Measurements from ENCODE around the gene TIE1. TPM values are rescaled to one million over a fixed set of nuclear protein-coding genes. Genes with fewer than 3 reads are reported as not detected.

The TIE1 gene
- total RNA-seq, 1 donor from 2014 or later, result 6.5 TPM

- no peaks in the 10 kb centered on the region for H3K36me3 ChIP-seq (ENCODE audit: control insufficient read depth, insufficient read depth, low read length)
- no peak overlapping the region for H3K4me3 ChIP-seq (ENCODE audit: low read depth, low read length)
- no peak for DNase-seq (ENCODE audit: low read depth)
- peaks cover 5% of the 10 kb centered on the region for H3K27me3 ChIP-seq (ENCODE audit: control insufficient read depth, insufficient read depth, low read length)
- TF ChIP-seq, protein P1, sequence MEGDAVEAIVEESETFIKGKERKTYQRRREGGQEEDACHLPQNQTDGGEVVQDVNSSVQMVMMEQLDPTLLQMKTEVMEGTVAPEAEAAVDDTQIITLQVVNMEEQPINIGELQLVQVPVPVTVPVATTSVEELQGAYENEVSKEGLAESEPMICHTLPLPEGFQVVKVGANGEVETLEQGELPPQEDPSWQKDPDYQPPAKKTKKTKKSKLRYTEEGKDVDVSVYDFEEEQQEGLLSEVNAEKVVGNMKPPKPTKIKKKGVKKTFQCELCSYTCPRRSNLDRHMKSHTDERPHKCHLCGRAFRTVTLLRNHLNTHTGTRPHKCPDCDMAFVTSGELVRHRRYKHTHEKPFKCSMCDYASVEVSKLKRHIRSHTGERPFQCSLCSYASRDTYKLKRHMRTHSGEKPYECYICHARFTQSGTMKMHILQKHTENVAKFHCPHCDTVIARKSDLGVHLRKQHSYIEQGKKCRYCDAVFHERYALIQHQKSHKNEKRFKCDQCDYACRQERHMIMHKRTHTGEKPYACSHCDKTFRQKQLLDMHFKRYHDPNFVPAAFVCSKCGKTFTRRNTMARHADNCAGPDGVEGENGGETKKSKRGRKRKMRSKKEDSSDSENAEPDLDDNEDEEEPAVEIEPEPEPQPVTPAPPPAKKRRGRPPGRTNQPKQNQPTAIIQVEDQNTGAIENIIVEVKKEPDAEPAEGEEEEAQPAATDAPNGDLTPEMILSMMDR (IDR thresholded peaks at IDR 0.05; ENCODE audit: insufficient read depth, low read length, poor library complexity, severe bottlenecking), result no peak
These were observed 45.2 kb upstream of the TIE1 start for GRCh38 chr1:43255438-43256210.

GRCh38 chr1:43256675-43257570 is 43.9 kb upstream of the TIE1 start:
- TF ChIP-seq, protein P1 (IDR thresholded peaks at IDR 0.05; ENCODE audit: insufficient read depth, low read length, poor library complexity, severe bottlenecking), result no peak
- DNase-seq (ENCODE audit: low read depth), result no peak
- no peaks in the 10 kb centered on the region for H3K36me3 ChIP-seq (ENCODE audit: control insufficient read depth, insufficient read depth, low read length)
- no peak overlapping the region for H3K4me3 ChIP-seq (ENCODE audit: low read depth, low read length)
- peaks cover 5% of the 10 kb centered on the region for H3K27me3 ChIP-seq (ENCODE audit: control insufficient read depth, insufficient read depth, low read length)

GRCh38 chr1:43258370-43258769 is 42.4 kb upstream of the TIE1 start:
- H3K27me3 ChIP-seq (ENCODE audit: control insufficient read depth, insufficient read depth, low read length), result peaks cover 2% of the 10 kb centered on the region
- TF ChIP-seq, protein P1 (IDR thresholded peaks at IDR 0.05; ENCODE audit: insufficient read depth, low read length, poor library complexity, severe bottlenecking), result no peak
- H3K4me3 ChIP-seq (ENCODE audit: low read depth, low read length), result no peak overlapping the region
- no peak for DNase-seq (ENCODE audit: low read depth)
- no peaks in the 10 kb centered on the region for H3K36me3 ChIP-seq (ENCODE audit: control insufficient read depth, insufficient read depth, low read length)

GRCh38 chr1:43265431-43265830 is 35.4 kb upstream of the TIE1 start:
- TF ChIP-seq, protein P1 (IDR thresholded peaks at IDR 0.05; ENCODE audit: insufficient read depth, low read length, poor library complexity, severe bottlenecking), result no peak
- H3K27me3 ChIP-seq (ENCODE audit: control insufficient read depth, insufficient read depth, low read length), result peaks cover 8% of the 10 kb centered on the region
- no peaks in the 10 kb centered on the region for H3K36me3 ChIP-seq (ENCODE audit: control insufficient read depth, insufficient read depth, low read length)
- no peak overlapping the region for H3K4me3 ChIP-seq (ENCODE audit: low read depth, low read length)
- DNase-seq (ENCODE audit: low read depth), result no peak

DNA sequence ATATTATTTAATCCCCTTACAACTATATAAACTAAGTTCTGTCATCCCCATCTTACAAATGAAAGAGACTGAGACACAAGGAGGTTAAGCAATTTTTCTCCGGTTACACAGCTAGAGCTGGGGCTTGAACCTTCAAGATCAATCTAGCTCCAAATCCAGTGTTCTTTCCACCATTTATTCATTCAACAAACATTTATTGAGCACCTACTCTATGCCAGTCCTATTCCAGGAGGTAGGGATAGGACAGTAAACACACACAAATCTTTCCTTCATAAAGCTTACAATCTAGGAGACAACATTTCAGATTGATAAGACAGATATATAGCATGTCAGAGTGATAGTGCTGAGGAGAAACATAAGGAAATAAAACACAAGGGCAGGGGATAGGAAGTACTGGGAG is 33.9 kb upstream of the TIE1 start:
- Histone ChIP-seq H3K27me3 (ENCODE audit: control insufficient read depth, insufficient read depth, low read length) (peaks cover 14% of the 10 kb centered on the region), H3K4me3 (ENCODE audit: low read depth, low read length) (no peak overlapping the region), H3K36me3 (ENCODE audit: control insufficient read depth, insufficient read depth, low read length) (no peaks in the 10 kb centered on the region)
- no peak for DNase-seq (ENCODE audit: low read depth)
- TF ChIP-seq, protein P1 (IDR thresholded peaks at IDR 0.05; ENCODE audit: insufficient read depth, low read length, poor library complexity, severe bottlenecking), result no peak

All from kidney epithelial cell (primary cell).